SK-N-SH (cell line): ENCODE results near the gene RBM7. TPM values are rescaled to one million over a fixed set of nuclear protein-coding genes. Genes with fewer than 3 reads are reported as not detected.

Experiments used
- CTCF ChIA-PET: fragments of 300-600, 350-600 bp; formaldehyde crosslinking; extraction: SDS; loops from one replicate; lab custom pipeline; 2021; lab: Yijun Ruan, JAX
- POLR2A ChIA-PET: fragments of 350-600 bp; sonication (Branson Sonifier 250); formaldehyde crosslinking; extraction: SDS; loops from one replicate; lab custom pipeline; 2020; ENCODE audit warnings: antibody characterized with exemption, inconsistent platforms; lab: Yijun Ruan, JAX
- DNase-seq: peaks from one replicate; pipeline ENCODE4 v3.0.0; 2012
- H2AFZ ChIP-seq: fragments of 200-600 bp; sonication (generic); 2 replicates; pipeline ENCODE4 v1.8.1; 2016; ENCODE audit warnings: antibody characterized with exemption, mild to moderate bottlenecking, low read depth
- H3F3A ChIP-seq: fragments of 200-600 bp; sonication (generic); replicated peaks from 2 replicates; pipeline ENCODE3; 2016; ENCODE audit warnings: antibody characterized with exemption, mild to moderate bottlenecking; ENCODE audit not compliant: insufficient read depth
- H3K27ac ChIP-seq, 2 experiments: fragments of 200-500 bp in 1 of 2; fragments of 200-600 bp in 1 of 2; sonication (Bioruptor generic) in 1 of 2; sonication (generic), shearing (Covaris generic) in 1 of 2; 2 replicates each; pipeline versions ENCODE4 v1.5.1 to v1.6.1; 2014 to 2016; ENCODE audit warnings: low read depth in 2 of 2, inconsistent platforms in 1 of 2, low read length in 1 of 2, mild to moderate bottlenecking in 1 of 2, mixed read lengths in 1 of 2
- H3K27me3 ChIP-seq: fragments of 200-600 bp; sonication (generic), shearing (Covaris generic); 2 replicates; pipeline ENCODE4 v1.6.1; 2016; ENCODE audit warnings: mixed run types; ENCODE audit not compliant: insufficient read depth
- H3K36me3 ChIP-seq, 2 experiments: fragments of 200-500 bp in 1 of 2; fragments of 200-600 bp in 1 of 2; sonication (Bioruptor generic) in 1 of 2; sonication (generic) in 1 of 2; replicated peaks in 1 of 2; 2 replicates each; pipeline versions ENCODE3 to v1.5.1; 2014 to 2016; ENCODE audit warnings: low read length in 1 of 2, mild to moderate bottlenecking in 1 of 2; ENCODE audit not compliant: insufficient read depth in 2 of 2, control insufficient read depth in 1 of 2
- H3K4me1 ChIP-seq, 2 experiments: fragments of 200-500 bp in 1 of 2; fragments of 200-600 bp in 1 of 2; sonication (Bioruptor generic) in 1 of 2; sonication (generic), shearing (Covaris generic) in 1 of 2; 2 replicates each; pipeline versions ENCODE4 v1.5.1 to v1.6.1; 2014 to 2016; ENCODE audit warnings: low read depth in 1 of 2, low read length in 1 of 2, mixed run types in 1 of 2; ENCODE audit not compliant: insufficient read depth in 2 of 2, control insufficient read depth in 1 of 2
- H3K4me2 ChIP-seq: fragments of 200-600 bp; sonication (generic), shearing (Covaris generic); 2 replicates; pipeline ENCODE4 v1.6.1; 2017; ENCODE audit warnings: mixed run types
- H3K4me3 ChIP-seq, 2 experiments: fragments of 200-500 bp in 1 of 2; fragments of 200-600 bp in 1 of 2; sonication (Bioruptor generic) in 1 of 2; sonication (generic), shearing (Covaris generic) in 1 of 2; 2 replicates each; pipeline versions ENCODE4 v1.5.1 to v1.8.1; 2014 to 2016; ENCODE audit warnings: low read depth in 2 of 2, inconsistent platforms in 1 of 2, low read length in 1 of 2, mild to moderate bottlenecking in 1 of 2, mixed read lengths in 1 of 2, moderate library complexity in 1 of 2
- H3K79me2 ChIP-seq: fragments of 200-600 bp; sonication (generic); 2 replicates; pipeline ENCODE4 v1.8.1; 2017; ENCODE audit warnings: mild to moderate bottlenecking; ENCODE audit not compliant: insufficient read depth
- H3K9ac ChIP-seq: fragments of 200-600 bp; sonication (generic); 2 replicates; pipeline ENCODE4 v1.6.1; 2017; ENCODE audit warnings: mixed run types
- H3K9me2 ChIP-seq: fragments of 200-600 bp; sonication (generic); 2 replicates; pipeline ENCODE4 v1.6.1; 2017; ENCODE audit warnings: mixed run types
- H3K9me3 ChIP-seq: fragments of 200-600 bp; sonication (generic); 2 replicates; pipeline ENCODE4 v1.6.1; 2017; ENCODE audit warnings: mixed run types, mild to moderate bottlenecking, moderate library complexity
- H4K20me1 ChIP-seq: fragments of 200-600 bp; sonication (generic); 2 replicates; pipeline ENCODE4 v1.6.1; 2017; ENCODE audit warnings: mild to moderate bottlenecking, mixed run types; ENCODE audit not compliant: insufficient read depth
- CHD2 ChIP-seq: fragments of 150-350 bp; IDR thresholded peaks from 2 replicates; pipeline ENCODE4 v1.6.1; 2018; ENCODE audit warnings: low read length; ENCODE audit not compliant: partially characterized antibody
- CTCF ChIP-seq: fragments of 200-600 bp; sonication (generic); IDR thresholded peaks from 2 replicates; pipeline ENCODE4 v1.6.1; 2017; ENCODE audit warnings: antibody characterized with exemption, mild to moderate bottlenecking, moderate library complexity
- ELF1 ChIP-seq: IDR thresholded peaks from 2 replicates; pipeline ENCODE4 v1.4.0; 2012
- FOXJ3 ChIP-seq: sonication (generic); formaldehyde crosslinking; IDR thresholded peaks from 2 replicates; pipeline ENCODE4 v1.5.1; 2020; ENCODE audit warnings: mild to moderate bottlenecking, missing genetic modification reagents
- FOXM1 ChIP-seq: IDR thresholded peaks from 2 replicates; pipeline ENCODE4 v1.4.0; 2012; ENCODE audit warnings: low read depth, mild to moderate bottlenecking
- GATA2 ChIP-seq: sonication (generic); formaldehyde crosslinking; IDR thresholded peaks from 2 replicates; pipeline ENCODE4 v1.5.0; 2020; ENCODE audit warnings: mild to moderate bottlenecking, missing genetic modification reagents
- IRF3 ChIP-seq: fragments of 150-350 bp; IDR thresholded peaks from 2 replicates; pipeline ENCODE4 v1.6.1; 2016; ENCODE audit warnings: mild to moderate bottlenecking, low read depth, low read length
- JUND ChIP-seq: IDR thresholded peaks from 2 replicates; pipeline ENCODE4 v1.4.0; 2012
- MAX ChIP-seq: IDR thresholded peaks from 2 replicates; pipeline ENCODE4 v1.4.0; 2012; ENCODE audit warnings: low read depth
- MEF2A ChIP-seq: IDR thresholded peaks from 2 replicates; pipeline ENCODE4 v1.4.0; 2012; ENCODE audit warnings: low read depth, borderline replicate concordance
- MXI1 ChIP-seq: IDR thresholded peaks from 2 replicates; pipeline ENCODE4 v1.6.1; 2012; ENCODE audit warnings: mild to moderate bottlenecking, low read depth, low read length, improper control_type of control experiment
- POLR2AphosphoS5 ChIP-seq: IDR thresholded peaks from 2 replicates; pipeline ENCODE4 v1.6.1; 2012; ENCODE audit warnings: low read depth, low read length
- RFX5 ChIP-seq: IDR thresholded peaks from 2 replicates; pipeline ENCODE4 v1.6.1; 2012; ENCODE audit warnings: mild to moderate bottlenecking, improper control_type of control experiment, low read length
- TAF1 ChIP-seq: IDR thresholded peaks from 2 replicates; pipeline ENCODE4 v1.6.1; 2012; ENCODE audit warnings: low read depth, mild to moderate bottlenecking, low read length, moderate library complexity, borderline replicate concordance
- USF2 ChIP-seq: fragments of 150-350 bp; IDR thresholded peaks from 2 replicates; pipeline ENCODE4 v1.6.1; 2017; ENCODE audit warnings: antibody characterized with exemption, low read length, low read depth, borderline replicate concordance
- YY1 ChIP-seq: IDR thresholded peaks from 2 replicates; pipeline ENCODE4 v1.4.0; 2012; ENCODE audit warnings: low read depth, mild to moderate bottlenecking
- ZBTB33 ChIP-seq: IDR thresholded peaks from 2 replicates; pipeline ENCODE4 v1.4.0; 2012; ENCODE audit warnings: low read depth, borderline replicate concordance
- WGBS: methylation state at CpG from one replicate; pipeline ENCODE4 v1.1.6; 2017; ENCODE audit warnings: low lambda C conversion rate; 5-methylcytosine and 5-hydroxymethylcytosine counted together
- polyA plus RNA-seq, 3 experiments: library from polyadenylated mRNA; depleted of rRNA; stranded (reverse); fragments of >200 nt; gene quantifications; 2 replicates each; pipeline ENCODE4 v1.2.3, GENCODE V29; 2012

RBM7 gene
- polyA plus RNA-seq, 1 of the 3 experiments (the other 2 are of a cell fraction), result 19.5 TPM

GRCh38 chr11:114426280-114426679 is 25.8 kb downstream of the RBM7 start:
- WGBS, result 93% methylated on average over 2 of the region's 4 CpGs
- Histone ChIP-seq H4K20me1 (no peaks in the 10 kb centered on the region), H3K4me3 (no peak overlapping the region), H3K4me2 (no peak overlapping the region), H3K79me2 (no peaks in the 10 kb centered on the region), H3K9ac (no peak overlapping the region), H3K27ac (no peak overlapping the region), H3K36me3 (peaks cover 0 to 25% of the 10 kb centered on the region in 2 experiments), H3F3A (peaks cover 4% of the 10 kb centered on the region), H3K4me1 (no peaks in the 10 kb centered on the region), H3K27me3 (no peaks in the 10 kb centered on the region), H3K9me2 (no peaks in the 10 kb centered on the region), H2AFZ (no peak overlapping the region), H3K9me3 (no peaks in the 10 kb centered on the region)
- no peak for TF ChIP-seq FOXJ3 (CRISPR knock-in tag)
- no peak for TF ChIP-seq ZBTB33
- no peak for TF ChIP-seq MEF2A
- no peak for TF ChIP-seq YY1
- no peak for TF ChIP-seq FOXM1
- TF ChIP-seq TAF1, result no peak
- no peak for TF ChIP-seq RFX5
- no peak for TF ChIP-seq CTCF
- TF ChIP-seq IRF3, result no peak
- no peak for TF ChIP-seq ELF1
- TF ChIP-seq USF2, result no peak
- TF ChIP-seq MXI1, result no peak
- no peak for TF ChIP-seq MAX
- no peak for TF ChIP-seq POLR2AphosphoS5
- no peak for TF ChIP-seq JUND
- TF ChIP-seq GATA2 (CRISPR knock-in tag), result no peak
- no peak for TF ChIP-seq CHD2
- POLR2A ChIA-PET, result no interaction called here
- CTCF ChIA-PET, result no interaction called here
- no peak for DNase-seq
